H1 (cell line): ENCODE results near the gene BEST2. TPM values are rescaled to one million over a fixed set of nuclear protein-coding genes. Genes with fewer than 3 reads are reported as not detected.

Source experiments
- CEBPB ChIP-seq: IDR thresholded peaks from 2 replicates; pipeline ENCODE4 v1.6.1; 2012; ENCODE audit warnings: low read depth, low read length
- HDAC6 ChIP-seq: IDR thresholded peaks from one replicate; pipeline ENCODE4 v1.7.1; 2012; ENCODE audit warnings: low read depth, mild to moderate bottlenecking, inconsistent platforms, low read length, moderate library complexity
- RNF2 ChIP-seq: fragments of 200-900, 300-1000 bp; sonication (generic); IDR thresholded peaks from 2 replicates; pipeline ENCODE4 v1.7.1; 2016; ENCODE audit warnings: borderline replicate concordance, low read depth, mild to moderate bottlenecking, antibody characterized with exemption, low read length; ENCODE audit not compliant: poor library complexity, severe bottlenecking; ENCODE audit errors: missing control alignments
- SRF ChIP-seq: IDR thresholded peaks from 2 replicates; pipeline ENCODE4 v1.6.1; 2011; ENCODE audit warnings: mild to moderate bottlenecking, low read depth, low read length, moderate library complexity
- TBP ChIP-seq: IDR thresholded peaks from 2 replicates; pipeline ENCODE4 v1.6.1; 2011; ENCODE audit warnings: low read depth, low read length, improper control_type of control experiment
- polyA plus RNA-seq, 7 experiments: library from polyadenylated mRNA; depleted of rRNA in 3 of 7; stranded (reverse) in 5 of 7; unstranded in 2 of 7; fragments of >200 nt in 5 of 7; fragments of 200-250 nt in 2 of 7; gene quantifications; 1 replicate in 5 of 7; 2 replicates in 1 of 7; 4 replicates in 1 of 7; pipeline versions ENCODE4 v1.2.1 to v1.2.3, GENCODE V29; 2011 to 2013; ENCODE audit warnings: missing spikeins in 2 of 7, mixed read lengths in 2 of 7
- total RNA-seq: library from RNA; stranded (reverse); fragmentation: NEBNext Ultra II Directional; extraction: Animal tissue kit (Norgen Biotek cat#: 25700); gene quantifications from 2 replicates; pipeline ENCODE4 v1.2.1, GENCODE V29; 2021

The BEST2 gene
- total and polyA plus RNA-seq, 2 of the 8 experiments (the other 6 are each of a cell fraction or from before 2014, with no cell fraction given): 4.6 to 7.3 TPM

DNA sequence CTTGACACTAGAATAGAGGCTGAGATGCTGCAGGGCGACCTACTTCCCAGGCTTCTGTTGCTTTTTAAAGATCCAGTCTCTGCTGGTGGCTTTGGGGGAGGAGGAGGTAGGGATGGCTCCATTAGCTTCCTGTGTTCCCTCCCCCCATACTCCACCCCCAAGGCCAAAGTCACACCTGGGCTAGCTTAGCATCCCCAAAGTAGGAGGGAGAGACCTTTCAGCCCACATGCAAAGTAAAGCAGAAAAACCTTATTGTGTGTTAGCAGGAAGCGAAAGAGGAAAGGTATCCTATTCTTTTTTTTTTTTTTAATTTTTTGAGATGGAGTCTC lies 24.6 kb upstream of the BEST2 start (continued):
- no peak for TF ChIP-seq RNF2
- TF ChIP-seq TBP: no peak
- no peak for TF ChIP-seq SRF
- TF ChIP-seq CEBPB: no peak
- TF ChIP-seq HDAC6: no peak
